ENCODE data around the gene TOP3B.

The TOP3B gene

GRCh38 chr22:21963286-21963685 lies 19.3 kb downstream of the TOP3B start:
- DNase-seq (ENCODE audit: low read depth, low spot score), result no peak

- DNase-seq (ENCODE audit: low read depth, low spot score), result no peak
Measured at GRCh38 chr22:21962655-21962949, 20.0 kb downstream of the TOP3B start.

GRCh38 chr22:21961886-21962654 lies 20.5 kb downstream of the TOP3B start:
- peak; percentile 63 for DNase-seq (ENCODE audit: low read depth, low spot score)

DNA sequence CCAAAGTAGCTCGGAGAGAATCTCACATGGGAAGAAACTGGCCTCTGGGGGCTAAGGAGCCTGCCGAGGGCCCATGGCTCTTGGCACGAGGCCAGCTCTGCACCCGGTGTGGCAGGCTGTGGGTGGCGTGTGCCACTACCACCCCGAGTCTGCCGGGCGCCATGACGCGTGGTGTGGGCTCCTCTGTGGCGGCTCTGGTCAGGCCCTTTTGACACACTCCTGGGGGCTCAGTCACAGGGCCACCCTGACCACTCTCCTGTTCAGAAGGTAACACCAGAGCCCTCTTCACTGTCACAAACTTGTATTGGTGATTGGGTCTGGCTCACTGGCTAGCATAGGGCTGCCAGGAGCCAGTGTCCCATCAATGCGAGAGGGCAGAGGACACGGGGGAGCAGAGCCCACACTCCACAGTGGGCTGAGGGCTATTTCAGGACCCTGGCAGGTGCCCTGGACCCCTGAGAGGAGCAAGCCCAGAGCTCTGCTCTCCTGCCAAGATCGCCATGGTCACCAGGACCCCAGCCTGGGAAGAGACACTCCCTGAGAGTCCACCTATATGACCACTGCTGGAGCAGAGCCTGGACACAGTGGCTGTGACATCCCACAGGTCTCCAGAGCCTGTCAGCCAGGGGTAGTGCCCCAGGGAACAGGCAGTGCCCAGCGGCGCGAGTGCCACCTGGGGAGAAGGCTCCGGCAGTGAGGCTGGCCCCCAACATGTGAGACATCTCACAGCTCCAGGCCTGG lies 21.3 kb downstream of the TOP3B start:
- no peak for DNase-seq (ENCODE audit: low read depth, low spot score)

- DNase-seq (ENCODE audit: low read depth, low spot score), result no peak
Measured at GRCh38 chr22:21960200-21961126, 22.1 kb downstream of the TOP3B start.

DNA sequence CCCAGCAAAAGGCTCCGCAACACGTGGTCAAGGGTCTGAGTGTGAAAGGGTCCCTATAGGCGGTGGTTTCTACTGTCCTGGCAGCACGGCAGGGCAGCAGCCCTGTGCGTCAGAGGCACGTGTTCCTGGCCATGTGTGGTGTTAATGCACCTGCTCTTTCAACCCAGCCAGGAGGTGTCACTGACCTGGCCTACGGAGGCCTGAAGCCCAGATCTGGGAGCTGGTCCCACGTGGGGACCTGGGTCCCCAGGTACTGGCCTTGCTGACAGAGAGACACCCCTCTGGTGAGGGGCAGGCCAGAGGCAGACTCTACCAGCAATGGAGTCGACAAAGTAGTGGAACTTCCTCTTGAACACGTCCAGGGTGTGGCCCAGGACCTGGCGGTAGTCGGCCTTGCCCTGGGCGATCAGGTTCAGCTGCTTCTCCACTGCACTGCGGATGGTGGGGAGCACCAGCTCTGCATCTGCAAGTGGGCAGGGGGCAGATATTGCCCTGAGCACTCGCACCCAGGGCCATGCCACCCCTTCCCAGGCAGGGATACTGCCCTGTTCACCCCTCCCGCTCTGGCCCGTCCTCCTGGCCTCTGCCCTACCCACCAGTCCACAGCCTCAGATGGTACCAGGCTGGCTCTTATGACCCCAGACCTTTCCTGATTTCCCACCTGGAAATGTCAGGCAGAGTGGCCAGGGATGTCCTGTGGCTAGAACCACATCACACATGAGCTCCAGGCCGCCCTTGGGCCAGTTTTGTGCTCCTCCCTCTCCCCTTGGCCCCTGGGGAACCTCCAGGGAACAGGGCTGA lies 23.1 kb downstream of the TOP3B start:
- no peak for DNase-seq (ENCODE audit: low read depth, low spot score)

DNA sequence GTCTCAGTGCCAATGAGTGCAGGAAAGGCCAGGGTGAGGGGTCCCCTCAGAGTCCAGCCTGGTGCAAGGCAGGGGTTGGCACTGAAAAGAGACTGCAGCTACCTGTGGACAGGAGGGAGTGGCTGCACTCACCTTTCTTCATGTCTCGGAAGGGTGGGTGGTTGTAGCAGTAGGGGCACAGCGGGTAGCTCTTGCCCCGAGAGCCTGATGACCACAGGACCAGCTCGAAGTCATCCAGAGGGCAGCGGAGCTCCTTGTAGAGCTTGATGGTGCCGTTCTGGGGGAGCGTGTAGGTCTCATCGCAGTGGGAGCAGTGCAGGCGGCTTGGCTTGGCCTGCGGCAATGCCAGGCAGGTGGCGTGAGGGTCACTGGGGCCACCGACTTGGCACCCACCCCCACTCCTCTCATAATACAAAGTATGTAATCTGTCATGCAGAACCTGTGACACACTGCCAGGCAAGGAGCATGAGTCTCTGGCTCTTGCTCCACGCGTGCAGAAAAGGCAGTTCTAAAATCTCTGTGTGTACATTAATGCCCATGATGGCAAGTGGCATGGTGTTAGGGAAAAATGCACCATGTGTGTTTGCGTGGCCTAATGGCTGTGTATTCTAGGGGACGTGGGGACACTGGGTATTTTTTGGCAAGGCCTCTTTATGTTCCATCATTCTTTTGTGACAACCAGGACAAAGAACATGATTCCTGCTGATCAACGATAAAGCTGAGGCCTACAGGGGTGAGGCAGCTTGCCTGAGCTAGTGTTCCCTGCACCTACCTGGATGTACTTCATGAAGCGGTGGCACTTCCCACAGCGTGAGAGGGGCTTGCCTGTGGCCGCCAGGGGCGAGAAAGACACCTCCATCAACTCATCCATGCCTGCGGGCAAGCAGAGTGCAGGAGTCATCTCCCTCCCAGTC lies 24.0 kb downstream of the TOP3B start:
- no peak for DNase-seq (ENCODE audit: low read depth, low spot score)

DNA sequence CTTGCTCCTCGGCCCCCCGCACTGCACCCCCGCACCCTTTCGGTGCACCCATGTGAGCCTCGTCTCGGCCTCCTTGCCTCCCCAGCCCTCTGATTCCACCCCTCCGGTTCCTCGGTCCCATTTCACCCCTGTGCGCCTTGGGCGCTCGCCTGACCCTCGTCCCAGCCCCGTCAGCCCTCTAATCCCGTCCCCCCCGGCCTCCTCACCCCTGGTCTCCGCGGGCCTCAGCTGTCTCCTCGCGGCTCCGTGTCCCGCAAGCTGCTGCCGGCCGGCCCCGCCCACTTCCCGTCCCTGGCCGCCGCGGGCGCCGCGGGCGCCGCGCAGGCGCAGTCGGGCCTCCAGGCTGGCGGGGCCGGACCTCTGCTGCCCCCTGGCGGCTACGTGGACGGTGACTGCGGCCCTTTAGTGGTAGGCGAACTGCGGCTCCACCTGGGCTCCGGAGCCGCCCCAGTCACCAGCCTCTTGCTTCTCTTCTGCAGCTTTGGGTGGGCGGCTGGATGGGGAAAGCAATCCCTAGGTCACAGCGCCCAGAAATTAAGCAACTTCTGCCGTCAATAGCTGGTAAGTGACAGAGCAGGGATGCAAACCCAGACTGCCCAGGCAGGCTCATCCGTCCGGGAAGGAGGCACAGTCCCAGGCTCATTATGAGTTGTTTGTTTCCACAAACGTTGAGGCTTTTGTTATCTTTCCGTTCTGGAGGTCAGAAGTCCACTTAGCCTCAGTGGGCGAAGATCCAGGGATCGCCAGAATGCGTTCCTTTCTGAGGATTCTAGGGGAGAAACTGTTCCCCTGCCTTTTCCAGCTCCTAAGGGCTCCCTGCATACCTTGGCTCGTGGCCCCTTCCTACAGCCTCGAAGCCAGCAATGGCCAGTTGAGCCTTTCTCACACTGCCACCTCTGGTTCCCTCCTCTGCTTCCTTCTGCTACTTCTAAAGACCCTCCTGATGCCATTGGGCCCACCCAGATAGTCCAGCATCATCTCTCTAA lies 29.7 kb downstream of the TOP3B start, which contains the start of gene PPM1F:
TSS of gene PPM1F (minus strand) at position 263 of the 986 bp plus-strand sequence. CDS start 6,800 bp downstream, outside the sequence.
- peak; percentile 94 for DNase-seq (ENCODE audit: low read depth, low spot score)

GRCh38 chr22:21951931-21952465 lies 30.6 kb downstream of the TOP3B start:
- peak; percentile 71 for DNase-seq (ENCODE audit: low read depth, low spot score)

DNA sequence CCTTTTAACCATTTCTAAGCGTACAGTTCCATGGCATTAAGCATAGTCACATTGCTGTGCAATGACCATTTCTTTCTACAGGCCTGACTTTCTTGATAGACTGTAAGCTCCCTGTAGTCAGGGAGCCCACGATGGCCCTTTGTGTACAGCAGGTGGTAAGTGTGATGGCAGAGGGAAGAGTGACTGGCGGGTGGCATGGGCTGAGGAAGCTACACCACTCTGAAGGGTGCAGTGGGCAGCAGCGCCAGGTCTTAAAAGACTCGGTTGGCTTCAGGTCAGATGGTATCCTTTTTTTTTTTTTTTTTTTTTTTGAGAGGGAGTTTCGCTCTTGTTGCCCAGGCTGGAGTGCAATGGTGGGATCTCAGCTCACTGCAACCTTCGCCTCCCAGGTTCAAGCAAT lies 31.5 kb downstream of the TOP3B start:
- no peak for DNase-seq (ENCODE audit: low read depth, low spot score)

GRCh38 chr22:21949948-21950347 lies 32.6 kb downstream of the TOP3B start:
- DNase-seq (ENCODE audit: low read depth, low spot score), result no peak

- no peak for DNase-seq (ENCODE audit: low read depth, low spot score)
Measured at GRCh38 chr22:21949569-21949918, 33.0 kb downstream of the TOP3B start.

DNA sequence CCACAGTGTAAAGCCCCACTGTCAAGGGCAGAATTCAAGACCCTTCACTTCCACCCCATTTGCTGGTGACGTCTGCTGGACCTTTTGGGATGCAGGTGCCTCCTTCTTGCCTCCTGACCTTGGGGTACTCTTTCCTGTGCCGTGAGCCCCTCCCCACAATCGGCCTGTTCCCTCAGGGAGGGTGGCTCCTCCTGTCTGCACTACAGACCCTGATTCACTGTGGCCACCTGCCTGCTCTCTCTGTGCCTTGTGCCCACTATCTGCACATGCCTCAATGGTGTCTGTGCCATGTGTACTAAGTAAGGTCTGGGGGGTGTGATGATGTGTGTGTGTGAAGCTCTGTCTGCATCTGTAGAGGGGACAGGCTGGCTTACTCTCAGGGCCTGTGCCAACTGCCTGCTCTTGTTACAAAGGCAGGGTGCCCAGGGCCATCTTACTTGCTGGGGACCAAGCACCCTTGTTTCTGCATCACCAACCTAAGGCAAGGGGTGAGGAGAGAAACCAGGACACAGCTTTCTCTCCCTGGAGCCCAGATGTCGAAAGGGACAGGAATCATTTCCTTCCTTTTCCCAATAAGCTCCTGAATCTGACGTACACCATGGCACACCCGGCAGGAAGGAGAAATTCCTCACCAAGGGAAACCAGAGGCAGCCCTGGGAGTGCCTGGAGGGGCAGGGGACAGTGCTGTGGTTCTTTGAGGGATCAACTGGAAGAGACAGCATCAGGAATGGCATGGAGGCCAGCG lies 33.6 kb downstream of the TOP3B start:
- DNase-seq (ENCODE audit: low read depth, low spot score), result no peak

- no peak for DNase-seq (ENCODE audit: low read depth, low spot score)
Measured at GRCh38 chr22:21948390-21948789, 34.2 kb downstream of the TOP3B start.

DNA sequence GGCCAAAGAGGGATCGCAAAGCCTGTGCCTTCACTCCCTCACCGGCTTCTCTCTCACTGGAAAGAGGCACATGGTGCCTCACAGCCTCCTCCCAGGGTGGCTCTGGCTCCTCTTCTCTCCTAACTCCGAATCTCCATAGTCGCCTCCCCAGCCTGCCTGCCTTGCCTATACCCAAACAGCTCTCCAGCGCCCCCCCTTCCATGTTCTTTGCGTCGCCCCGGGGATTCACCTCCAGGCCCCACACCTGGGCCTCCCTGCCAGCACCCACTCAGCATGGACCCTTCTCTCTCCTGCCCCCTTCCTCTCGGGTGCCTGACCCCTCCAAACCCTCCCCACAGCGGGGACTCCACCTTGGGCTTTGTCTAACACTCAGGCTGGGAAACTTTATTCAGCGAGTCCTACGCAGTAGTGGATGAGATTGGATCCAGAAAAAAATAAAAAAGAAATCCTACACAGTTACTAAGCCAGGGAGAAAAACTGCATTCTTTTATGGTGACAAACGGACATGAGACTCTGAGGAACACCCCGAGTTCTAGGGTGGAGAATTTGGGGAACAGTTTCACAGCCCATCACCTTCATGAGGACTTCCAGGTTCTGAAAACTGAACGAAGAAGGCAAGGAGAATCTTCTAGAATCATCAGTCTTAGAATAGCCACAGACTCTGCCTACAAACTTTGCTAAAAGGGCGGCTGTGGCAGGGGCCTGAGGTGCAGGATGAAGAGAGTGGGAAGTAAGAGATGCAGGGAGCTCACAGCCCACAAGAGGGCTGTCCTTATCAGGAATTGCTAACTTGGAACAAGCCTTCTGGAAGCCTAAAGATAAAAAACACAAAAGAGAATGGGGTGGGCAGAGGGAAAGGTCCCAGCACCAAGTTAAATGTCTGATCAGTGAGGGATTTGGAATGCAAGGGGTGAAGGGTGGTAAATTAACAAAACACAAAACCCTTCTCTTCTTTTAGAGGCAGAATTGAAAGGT lies 35.3 kb downstream of the TOP3B start:
- peak; percentile 71 for DNase-seq (ENCODE audit: low read depth, low spot score)

DNA sequence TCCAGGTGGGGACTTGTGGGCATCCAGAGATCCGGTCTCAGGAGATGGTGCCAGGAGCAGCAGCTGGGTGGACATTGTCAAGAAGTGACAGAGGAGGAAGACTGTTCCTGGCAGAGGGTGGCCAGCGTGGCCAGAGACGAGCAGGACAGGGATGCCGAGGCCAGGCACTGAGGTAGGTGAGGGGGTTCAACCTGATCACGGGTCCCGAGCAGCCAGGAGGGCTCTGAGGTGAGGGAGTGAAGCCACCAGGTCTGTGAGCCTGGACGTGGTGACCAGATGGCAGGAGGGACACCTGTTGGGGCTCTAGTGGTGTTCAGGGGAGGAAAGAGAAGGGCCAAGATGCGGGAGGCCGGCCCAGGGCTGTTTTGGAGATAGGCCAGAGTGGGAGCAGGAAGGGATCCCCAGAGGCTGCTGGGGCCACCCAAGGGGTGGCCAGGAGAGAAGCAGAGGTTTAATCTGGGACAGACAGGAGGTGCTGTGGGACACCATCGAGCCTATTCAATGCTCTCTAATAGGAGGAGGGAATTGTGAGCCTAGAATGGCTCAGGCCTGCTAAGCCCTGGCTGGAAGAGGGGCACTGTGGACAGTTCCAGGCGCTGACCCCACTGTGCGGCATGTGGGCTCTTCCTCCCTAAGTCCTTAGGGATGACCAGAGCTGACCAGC lies 36.2 kb downstream of the TOP3B start:
- DNase-seq (ENCODE audit: low read depth, low spot score), result no peak
